GM21390 (cell line): ENCODE data around the gene LPP.

Experiments used
- ATAC-seq: cut with Tn5 transposase; IDR thresholded peaks from one replicate; pipeline ENCODE4 v1.9.1; 2021; ENCODE audit not compliant: unreplicated experiment

Gene LPP

DNA sequence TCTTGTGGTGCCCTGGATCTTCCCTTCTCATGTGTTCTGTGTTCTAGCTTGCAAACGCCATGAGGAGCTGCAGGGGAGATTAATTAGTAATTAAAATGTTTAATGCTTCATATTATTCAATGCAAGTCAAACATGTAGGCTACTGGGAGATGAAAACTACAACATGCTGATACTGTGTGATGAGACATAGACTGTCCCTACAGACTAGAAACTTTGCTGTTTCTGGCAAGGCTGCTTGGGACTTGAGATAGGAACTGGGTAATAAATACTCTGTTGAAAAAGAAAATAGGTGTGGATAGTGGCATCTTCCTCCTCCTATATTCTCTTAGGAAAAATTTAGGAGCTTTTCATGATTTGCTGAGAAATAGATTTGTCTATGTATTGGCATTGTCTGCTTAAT is 379.2 kb downstream of the LPP start:
- ATAC-seq, result no peak

DNA sequence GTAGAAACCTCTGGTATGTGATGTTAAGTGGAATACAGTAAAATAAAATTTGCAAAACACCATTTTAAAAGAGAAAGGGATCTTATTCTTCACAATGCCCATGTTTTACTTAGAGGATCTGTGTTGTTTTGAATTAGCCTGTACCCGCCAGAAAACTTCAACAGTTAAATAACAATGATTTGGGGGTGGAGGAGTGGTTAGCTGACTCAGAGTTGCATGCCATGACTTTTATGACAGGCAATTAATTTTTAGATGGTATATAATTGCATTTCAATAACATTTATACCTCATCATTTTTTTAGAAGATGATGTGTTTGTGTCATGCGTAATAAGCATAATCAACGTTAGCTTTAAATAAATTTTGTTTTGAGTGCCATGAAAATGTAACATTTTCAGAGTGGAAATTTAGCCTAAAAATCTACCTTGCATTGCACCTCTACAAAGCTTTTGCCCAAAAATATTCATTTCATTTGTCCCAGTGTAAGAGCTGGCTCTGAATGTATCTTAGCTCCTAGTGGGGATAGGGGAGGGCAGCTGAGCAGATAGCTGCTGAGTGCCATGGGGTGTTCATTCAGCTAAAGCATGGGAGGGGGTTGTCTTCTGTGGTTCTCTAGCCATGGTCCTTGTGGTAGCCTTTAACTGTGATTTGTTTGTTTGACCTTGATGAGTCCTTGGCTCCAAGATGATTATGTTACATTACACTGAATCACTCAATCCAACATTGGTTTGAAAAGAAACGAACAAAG is 379.8 kb downstream of the LPP start:
- ATAC-seq, result no peak

DNA sequence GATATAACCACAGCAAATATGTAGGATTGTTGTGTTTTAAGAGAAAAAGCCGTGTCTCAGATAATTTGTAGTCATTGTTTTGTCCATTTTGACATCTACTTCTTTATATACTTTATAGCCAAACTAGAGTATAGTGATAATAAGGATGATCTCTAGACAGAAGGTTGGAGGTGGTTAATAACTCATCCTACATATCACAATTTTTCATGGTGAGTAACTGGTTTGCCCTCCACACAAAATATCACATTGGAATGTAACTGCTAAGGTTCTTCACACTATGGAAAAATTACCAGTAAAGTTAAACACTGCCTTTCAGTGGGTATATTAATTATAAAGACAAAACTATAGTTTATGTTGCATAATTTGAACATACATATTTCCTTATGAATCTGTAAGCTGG is 380.7 kb downstream of the LPP start:
- no peak for ATAC-seq

DNA sequence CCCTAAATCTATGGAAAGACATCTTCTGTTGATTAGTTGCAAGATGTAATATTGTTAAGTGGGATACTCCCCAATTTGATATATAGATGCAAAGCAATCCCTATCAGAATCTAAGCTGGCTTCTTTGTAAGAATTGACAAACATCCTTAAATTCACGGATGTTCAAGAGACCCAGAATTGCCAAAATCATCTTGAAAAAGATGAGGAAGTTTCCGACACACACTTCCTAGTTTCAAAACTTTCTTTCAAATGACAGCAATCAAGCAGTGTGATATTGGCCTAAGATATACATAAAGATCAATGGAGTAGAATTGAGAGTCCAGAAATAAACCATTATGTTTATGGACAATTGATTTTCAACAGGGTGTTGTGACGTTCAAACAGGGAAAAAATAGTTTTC is 383.6 kb downstream of the LPP start:
- no peak for ATAC-seq

DNA sequence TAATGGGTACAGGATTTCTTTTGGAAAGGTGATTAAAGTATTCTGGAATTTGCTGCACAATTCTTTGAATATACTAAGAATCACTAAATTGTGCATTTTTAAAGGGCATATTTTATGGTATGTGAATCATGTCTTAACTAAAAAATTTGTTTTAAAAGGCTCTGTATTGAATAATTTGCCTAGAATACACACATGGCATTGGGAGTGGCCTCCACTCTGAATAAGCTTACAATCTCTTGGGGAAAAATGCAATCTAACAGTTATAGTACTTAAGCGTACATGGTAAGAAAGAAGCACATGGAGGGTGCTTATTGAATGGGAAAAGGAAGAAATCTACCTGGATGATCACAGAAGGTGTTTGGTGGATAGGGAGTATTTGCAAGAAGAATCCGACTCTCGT is 385.1 kb downstream of the LPP start:
- ATAC-seq, result no peak

DNA sequence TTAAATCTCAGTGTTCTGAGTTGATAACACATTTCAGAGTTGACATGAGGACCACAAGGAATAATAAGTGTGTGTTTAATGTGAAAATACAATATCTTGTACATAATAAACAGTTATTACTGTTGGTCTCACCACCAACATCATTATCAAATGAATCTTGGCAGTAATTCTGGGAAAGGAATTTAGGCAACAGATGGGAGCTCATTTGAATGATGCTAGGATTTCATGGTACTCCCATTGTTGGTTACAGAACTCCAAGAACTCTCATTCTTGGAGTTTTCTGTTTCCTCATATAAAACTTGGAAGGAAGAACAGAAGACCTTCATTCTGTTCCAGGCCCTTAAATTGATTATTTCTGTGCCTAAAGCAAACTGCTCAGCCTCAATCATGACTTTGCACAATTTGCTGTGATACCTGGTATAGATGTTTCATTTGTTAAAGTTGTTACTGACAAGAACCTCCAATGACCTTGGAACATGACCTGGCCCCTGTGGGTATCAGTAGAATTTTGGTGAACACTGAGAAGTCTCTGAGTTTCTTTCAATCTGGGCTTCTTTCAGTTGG is 385.8 kb downstream of the LPP start:
- no peak for ATAC-seq

DNA sequence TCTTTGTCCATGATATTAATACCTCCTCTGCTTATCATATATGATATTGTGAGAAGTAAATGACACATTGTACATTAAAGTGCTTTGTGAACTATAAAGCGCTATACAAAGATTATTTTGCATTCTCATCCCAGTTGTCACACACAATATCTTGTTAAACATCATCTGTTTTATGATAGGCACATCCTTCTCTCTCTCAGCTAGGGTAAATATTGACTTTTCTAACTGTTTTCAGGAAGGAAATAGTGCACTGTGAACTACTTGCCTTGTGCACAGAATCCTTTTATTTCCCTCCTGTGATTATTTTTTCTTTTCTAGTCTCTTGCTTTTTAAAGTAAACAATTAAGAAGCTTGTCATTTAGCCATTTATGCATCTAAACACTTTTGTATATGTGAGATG is 388.2 kb downstream of the LPP start:
- ATAC-seq, result no peak

DNA sequence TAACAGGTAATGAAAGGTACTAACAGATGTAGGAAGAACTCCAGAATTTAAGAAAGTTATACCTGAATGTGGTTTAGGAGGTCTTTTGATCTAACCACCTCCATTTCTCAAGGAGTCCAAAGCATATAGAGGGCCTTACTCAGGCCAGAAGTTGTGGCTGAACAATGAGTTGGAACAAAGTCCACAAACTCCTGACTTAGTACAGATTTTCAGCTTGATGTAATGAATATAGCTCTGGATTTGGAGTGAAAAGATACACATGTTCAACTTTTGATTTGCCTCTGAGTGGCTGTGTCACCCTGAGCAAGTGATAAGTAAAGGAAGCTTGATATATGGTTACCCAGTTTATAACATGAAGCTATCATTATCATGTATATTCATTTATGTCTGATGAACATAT is 390.1 kb downstream of the LPP start:
- no peak for ATAC-seq

DNA sequence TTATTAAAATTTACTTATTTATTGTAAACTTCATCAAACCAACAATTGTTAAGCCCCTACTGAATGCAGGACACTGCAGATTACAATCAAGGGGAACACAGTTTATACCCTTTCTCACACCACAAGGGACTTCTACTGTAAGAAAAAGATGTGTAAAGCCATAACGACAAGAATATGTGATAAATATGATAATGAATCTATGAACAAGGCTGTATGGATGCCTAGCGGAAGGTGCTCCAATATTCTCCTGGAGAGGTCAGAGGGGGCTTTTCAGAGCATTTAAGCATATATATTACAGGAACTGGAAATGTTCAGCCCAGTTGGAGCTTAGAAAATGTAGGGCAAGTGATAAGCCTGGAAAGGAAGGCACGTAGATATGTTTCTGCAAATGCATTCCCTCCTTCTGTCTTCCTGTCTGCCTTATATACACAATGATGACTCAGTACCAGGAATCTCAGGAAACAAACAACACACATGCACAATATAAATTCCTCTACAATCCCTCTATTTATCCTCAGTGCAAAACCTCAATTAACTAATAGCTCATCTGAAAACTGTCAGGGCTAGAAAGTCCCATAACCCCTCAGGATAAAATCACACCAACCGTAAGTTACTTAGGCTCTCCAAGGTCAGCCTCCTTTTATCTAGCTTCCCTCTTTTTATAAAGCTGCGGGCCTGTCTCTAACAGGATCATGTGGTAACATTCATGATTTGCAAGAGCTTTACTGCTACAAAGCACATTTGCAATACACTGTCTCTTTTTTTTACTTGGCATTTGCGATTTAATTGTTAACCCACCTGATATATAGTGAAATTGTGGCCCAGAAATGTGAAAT is 393.1 kb downstream of the LPP start:
- ATAC-seq, result no peak

DNA sequence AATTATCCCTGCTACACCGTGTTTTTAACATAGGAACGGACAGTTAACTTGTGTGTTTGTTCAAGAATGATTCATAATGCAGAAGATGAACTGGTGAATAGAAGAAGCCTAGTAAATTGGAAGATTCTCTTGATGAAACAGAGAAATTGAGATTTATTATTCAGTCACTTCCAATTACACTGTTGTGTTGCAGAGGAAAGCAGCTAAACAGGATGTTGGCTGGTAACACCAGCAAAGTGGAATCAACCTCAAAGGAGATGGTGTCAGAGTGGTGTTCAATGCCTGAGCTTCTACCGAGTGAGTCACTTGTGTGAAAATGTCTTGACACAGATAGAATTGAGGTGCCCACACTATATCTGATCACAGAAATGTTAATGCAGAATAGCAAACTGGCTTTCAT is 399.6 kb downstream of the LPP start:
- ATAC-seq, result no peak

DNA sequence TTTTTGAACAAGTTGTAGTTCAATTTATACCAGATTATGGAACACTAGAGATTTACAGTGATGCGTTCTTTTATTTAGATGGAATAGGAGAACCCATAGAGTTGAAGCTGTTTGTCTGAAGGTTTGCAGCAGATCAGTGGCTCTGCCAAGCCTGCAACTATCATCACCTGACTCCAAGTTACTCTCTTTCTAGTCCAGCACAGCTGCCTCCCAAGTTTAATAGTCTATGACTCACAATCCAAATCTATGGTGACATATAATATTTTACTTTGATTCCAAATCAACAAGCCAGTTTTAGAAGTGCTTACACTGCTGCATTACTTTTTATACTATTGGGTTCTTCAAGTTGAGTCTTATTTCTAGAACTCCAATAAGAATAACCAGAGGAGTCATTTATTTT is 400.4 kb downstream of the LPP start:
- no peak for ATAC-seq

DNA sequence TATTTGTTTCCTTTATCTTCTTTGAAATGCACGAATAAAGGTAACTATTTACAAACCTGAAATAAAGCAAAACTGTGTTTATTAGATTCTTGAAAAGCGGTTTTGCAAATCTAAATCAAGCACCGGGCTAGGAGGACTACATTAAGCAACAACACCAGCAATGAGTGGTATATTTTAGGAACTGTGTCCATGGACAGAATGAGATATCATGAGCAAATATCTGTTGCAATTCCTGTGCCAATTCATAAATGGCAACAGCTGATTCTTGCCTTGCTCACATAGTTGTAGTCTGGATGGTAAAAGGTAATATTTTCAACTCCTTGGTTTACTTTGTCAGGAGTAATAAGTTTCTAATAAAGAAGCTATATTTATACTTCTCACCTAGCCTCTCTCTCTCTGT is 403.3 kb downstream of the LPP start:
- ATAC-seq, result no peak

DNA sequence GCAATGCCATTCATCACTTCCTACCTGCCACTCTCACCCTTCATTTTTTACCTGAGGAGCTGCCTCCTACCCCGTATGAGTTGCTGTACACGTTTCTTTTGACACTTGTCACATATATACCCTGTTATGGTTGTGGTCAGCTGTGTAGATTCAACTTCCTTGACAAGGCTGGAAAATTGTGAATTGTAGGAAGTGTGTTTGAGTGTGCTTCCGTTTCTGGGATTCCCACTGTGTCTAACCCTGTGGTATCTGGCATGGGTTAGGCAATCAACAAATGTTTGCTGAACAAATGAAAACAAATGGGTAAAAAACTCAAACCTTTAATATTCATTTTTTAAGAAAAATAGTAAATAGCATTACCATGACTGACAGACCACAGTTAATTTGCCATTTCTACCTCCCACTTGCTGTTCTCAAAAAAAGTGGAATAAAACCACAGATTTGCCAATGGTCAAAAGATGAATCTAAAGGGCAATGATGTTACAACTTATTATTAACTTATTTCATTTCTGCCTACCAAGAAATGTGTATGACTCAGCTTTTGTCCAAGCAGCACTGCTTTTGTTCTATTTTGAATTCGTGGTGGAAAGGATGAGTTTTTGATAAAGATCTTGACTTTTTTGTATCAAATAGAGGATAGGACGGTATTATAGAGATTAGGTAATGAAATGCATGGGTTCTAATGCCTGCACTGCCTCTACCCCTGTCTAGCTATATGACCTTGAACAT is 404.6 kb downstream of the LPP start:
- no peak for ATAC-seq

DNA sequence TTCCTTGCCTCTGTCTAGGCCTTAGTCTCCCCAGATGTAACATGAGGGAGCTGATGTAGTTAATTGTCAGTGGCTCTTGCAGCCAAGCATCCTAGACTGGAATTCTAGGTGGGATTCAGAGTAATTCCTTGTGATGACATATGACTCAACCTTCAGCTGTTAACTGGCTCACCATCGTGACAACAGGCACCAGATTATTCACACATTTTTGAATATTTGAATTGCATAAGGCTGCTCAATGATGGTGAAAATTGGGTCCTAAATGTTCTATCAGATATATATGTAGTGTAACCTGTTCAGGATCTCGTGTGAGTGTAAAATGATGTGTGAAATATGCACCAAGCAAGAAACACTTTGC is 405.1 kb downstream of the LPP start:
- ATAC-seq, result no peak

DNA sequence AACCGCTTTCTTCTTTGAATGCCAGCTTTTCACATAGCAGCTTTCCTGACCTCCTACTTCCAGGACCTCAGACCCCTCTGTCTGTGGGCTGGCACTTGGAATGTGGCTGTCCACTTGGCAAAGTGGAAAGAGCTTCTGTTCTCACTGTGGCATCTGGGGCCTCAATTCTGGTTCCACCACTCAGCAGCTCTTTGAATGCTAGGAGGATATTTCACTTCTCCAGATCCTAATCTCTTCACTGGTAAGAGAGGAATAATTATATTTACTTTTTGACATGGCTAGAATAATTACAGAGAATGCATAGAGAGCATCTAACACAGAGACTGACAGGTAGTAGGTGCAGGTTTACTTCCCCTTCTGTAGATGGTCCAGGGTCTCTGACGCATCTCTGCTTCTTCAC is 405.9 kb downstream of the LPP start:
- no peak for ATAC-seq

DNA sequence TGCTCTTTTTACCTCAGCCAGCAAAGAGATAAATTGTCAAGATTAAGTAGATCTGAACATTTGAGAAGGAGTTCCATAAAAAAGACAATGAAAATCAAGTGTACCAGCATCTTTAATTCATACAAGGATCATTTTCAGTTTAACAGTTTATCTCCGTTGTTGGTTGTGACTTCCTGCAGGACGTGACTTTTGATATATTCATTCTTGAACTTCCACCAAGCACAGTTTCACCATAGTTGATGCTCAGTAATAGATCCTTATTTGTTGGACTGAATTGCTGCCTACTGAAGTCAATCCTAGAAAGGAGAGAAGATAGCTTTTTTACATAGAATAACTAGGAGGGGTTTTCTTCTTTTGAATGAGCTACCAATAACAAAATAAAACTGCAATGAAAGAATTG is 408.2 kb downstream of the LPP start:
- no peak for ATAC-seq

DNA sequence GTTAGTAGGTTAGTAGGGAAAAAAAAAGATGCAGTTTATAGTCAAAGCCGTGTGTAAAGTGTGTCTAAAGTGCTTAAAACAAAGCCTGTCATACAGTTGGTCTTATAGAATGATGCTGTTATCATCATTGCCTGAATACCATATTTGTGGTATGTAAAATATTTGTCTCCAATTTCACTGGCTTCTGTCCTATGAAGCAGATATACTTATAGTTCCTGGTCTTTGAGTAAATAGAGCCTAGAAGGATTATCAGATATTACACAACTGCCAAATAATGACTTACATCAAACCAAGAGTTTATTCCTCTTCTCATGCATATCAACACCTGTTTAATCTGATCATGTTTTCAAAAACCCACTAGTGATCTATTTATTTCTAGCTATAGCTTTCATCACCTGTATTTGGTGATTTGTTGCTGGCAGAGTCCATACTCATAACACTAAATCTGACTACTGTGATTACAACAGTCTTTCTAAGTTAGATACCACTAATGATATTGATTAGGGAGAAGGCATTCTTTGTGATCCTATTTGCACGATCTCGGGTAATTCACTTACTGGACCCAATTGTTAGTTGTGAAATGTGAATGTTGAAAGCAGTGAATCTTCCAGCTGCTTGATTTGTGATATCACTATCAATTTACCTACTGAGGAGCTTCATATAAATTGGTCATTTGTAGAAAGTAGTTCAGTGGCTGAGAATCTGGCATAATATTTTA is 413.7 kb downstream of the LPP start:
- ATAC-seq, result no peak

DNA sequence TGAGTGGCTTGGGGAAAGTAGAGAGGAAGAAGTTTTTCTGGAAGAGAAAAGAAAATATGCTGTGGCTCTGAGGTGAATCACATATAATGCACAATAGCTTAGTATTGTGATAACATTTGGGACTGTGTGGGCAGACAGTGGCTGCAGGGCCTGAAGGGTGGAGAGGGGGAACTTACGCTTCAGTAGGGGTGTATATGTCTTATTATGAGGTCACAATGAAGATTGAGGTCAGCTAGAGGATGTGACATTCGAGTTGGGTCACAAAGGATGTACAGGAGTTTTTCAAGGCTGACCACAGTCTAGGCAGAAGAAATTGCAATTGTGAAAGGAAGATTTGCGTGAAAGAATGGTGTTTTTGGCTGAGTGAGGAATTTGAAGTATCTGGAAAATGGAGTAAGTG is 414.8 kb downstream of the LPP start:
- no peak for ATAC-seq

DNA sequence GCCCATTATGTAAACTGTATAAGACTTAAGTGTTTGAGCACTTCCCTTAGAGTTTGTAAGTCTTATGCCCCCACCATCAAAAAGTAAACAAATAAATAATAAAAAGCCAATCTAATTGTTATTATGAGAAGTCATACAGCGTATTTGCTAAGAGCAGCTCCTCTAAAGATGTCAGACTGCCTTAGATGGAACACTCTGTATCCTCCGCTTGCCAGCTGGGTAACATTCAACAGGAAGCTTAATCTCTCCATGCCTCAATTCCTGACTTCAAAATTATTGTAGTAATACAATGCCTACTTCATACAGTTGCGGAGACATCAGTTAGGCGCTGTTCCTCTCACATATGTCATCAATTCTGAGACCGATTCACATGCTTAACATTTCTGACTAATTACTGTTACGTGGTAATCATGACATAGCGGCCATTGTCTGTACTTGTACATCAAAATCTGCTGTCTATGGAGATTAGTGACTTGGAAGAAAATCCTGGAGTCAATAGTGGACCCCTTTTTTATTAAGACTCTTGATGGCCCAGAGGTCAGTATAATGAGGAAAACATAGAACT is 417.7 kb downstream of the LPP start:
- no peak for ATAC-seq

DNA sequence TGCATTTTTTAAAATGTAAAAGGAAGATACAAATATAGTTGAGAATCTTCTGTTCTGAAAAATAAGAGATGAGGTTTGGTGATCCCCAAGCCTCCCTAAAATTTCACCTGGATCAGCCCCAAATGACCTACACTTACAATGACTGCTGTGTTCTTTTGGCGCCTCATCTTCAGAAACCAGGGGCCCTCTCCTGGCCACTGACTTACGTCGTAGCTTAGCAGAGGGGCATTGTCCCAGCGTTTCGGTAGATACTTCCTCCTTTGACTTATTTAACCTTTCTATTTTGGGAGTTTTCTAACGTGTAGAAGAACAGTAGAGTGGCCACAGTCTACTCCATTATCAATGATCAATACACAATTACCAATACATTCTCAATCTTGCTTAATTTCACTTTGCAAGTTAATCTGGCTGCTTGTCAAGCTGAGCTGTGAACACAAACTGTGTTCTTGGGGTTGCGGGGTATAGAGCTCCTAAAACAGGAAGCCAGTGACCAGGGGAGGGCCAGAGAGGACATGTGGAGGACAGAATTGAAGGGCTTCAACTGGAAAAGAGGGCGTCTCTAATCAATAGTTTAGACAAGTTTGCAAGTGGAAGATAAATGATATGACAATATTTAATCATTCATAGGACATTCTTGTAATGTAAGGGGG is 419.5 kb downstream of the LPP start:
- ATAC-seq, result no peak
